GM23248 (cell line): ENCODE measurements around the gene FBXW11. TPM values are rescaled to one million over a fixed set of nuclear protein-coding genes. Genes with fewer than 3 reads are reported as not detected.

ENCODE experiments used
- DNase-seq: peaks from one replicate; pipeline ENCODE4 v3.0.0-alpha.2; 2015
- H2AFZ ChIP-seq: fragments of 200-600 bp; sonication (generic); 2 replicates; pipeline ENCODE4 v1.6.1; 2016; ENCODE audit warnings: antibody characterized with exemption
- H3F3A ChIP-seq: fragments of 200-600 bp; sonication (generic); 2 replicates; pipeline ENCODE4 v1.6.1; 2016; ENCODE audit warnings: mild to moderate bottlenecking, antibody characterized with exemption, mixed run types; ENCODE audit not compliant: insufficient read depth
- H3K27ac ChIP-seq: fragments of 200-600 bp; sonication (generic); 2 replicates; pipeline ENCODE4 v1.5.1; 2016; ENCODE audit warnings: mild to moderate bottlenecking
- H3K27me3 ChIP-seq: fragments of 200-600 bp; sonication (generic); replicated peaks from 2 replicates; pipeline ENCODE4 v1.6.1; 2016; ENCODE audit warnings: mild to moderate bottlenecking; ENCODE audit not compliant: insufficient read depth
- H3K36me3 ChIP-seq: fragments of 200-600 bp; sonication (generic); 2 replicates; pipeline ENCODE4 v1.6.1; 2016; ENCODE audit warnings: low read depth, mild to moderate bottlenecking
- H3K4me1 ChIP-seq: fragments of 200-600 bp; sonication (generic); 2 replicates; pipeline ENCODE4 v1.6.1; 2016; ENCODE audit warnings: mild to moderate bottlenecking; ENCODE audit not compliant: insufficient read depth
- H3K4me2 ChIP-seq: fragments of 200-600 bp; sonication (generic); one replicate; pipeline ENCODE4 v1.6.1; 2016; ENCODE audit warnings: mild to moderate bottlenecking; ENCODE audit not compliant: unreplicated experiment
- H3K4me3 ChIP-seq: fragments of 200-600 bp; sonication (generic); 2 replicates; pipeline ENCODE4 v1.5.1; 2016; ENCODE audit warnings: mild to moderate bottlenecking
- H3K79me2 ChIP-seq: fragments of 200-600 bp; sonication (generic); 2 replicates; pipeline ENCODE4 v1.6.1; 2016; ENCODE audit warnings: mild to moderate bottlenecking; ENCODE audit not compliant: insufficient read depth
- H3K9ac ChIP-seq: fragments of 200-600 bp; sonication (generic); 2 replicates; pipeline ENCODE4 v1.6.1; 2016; ENCODE audit warnings: mild to moderate bottlenecking
- H3K9me2 ChIP-seq: fragments of 200-600 bp; sonication (generic); 2 replicates; pipeline ENCODE4 v1.6.1; 2016; ENCODE audit warnings: mixed run types, mild to moderate bottlenecking, moderate library complexity; ENCODE audit not compliant: insufficient read depth
- H3K9me3 ChIP-seq: fragments of 200-600 bp; sonication (generic); one replicate; pipeline ENCODE4 v1.6.1; 2017; ENCODE audit warnings: low read depth
- H4K20me1 ChIP-seq: fragments of 200-600 bp; sonication (generic); 2 replicates; pipeline ENCODE4 v1.6.0; 2016; ENCODE audit not compliant: insufficient read depth
- EZH2 ChIP-seq: fragments of 200-600 bp; sonication (generic); IDR thresholded peaks from 2 replicates; pipeline ENCODE4 v1.6.1; 2018; ENCODE audit warnings: antibody characterized with exemption, mild to moderate bottlenecking; ENCODE audit not compliant: insufficient read depth, poor library complexity, severe bottlenecking
- EZH2phosphoT487 ChIP-seq: fragments of 200-600 bp; sonication (generic); IDR thresholded peaks from 2 replicates; pipeline ENCODE4 v1.6.1; 2018; ENCODE audit warnings: antibody characterized with exemption, moderate library complexity, mild to moderate bottlenecking, low read depth; ENCODE audit not compliant: insufficient read depth
- WGBS, 2 experiments: methylation state at CpG; one replicate each; pipeline ENCODE4 v1.1.6; 2015 to 2017; ENCODE audit warnings: low lambda C conversion rate in 2 of 2, low coverage in 1 of 2; ENCODE audit errors: missing lambda C conversion rate in 2 of 2; 5-methylcytosine and 5-hydroxymethylcytosine counted together
- in situ Hi-C: fragments of 300-500 bp; cut with MboI; formaldehyde crosslinking; loops from 2 replicates; pipeline ENCODE4 v1.15.0; 2020
- polyA plus RNA-seq: library from polyadenylated mRNA; unstranded; fragments of >200 nt; fragmentation: Nextera tagmentation; extraction: Ambion mirVana; gene quantifications from 2 replicates; pipeline ENCODE4 v1.2.1, GENCODE V29; 2016
- total RNA-seq: library from RNA; depleted of rRNA; stranded (reverse); fragments of >200 nt; shearing (Covaris generic); gene quantifications from 2 replicates; pipeline ENCODE4 v1.2.3, GENCODE V29; 2014

The FBXW11 gene
- total and polyA plus RNA-seq, 2 experiments from 2014 or later, result 30.6 to 78.0 TPM

DNA sequence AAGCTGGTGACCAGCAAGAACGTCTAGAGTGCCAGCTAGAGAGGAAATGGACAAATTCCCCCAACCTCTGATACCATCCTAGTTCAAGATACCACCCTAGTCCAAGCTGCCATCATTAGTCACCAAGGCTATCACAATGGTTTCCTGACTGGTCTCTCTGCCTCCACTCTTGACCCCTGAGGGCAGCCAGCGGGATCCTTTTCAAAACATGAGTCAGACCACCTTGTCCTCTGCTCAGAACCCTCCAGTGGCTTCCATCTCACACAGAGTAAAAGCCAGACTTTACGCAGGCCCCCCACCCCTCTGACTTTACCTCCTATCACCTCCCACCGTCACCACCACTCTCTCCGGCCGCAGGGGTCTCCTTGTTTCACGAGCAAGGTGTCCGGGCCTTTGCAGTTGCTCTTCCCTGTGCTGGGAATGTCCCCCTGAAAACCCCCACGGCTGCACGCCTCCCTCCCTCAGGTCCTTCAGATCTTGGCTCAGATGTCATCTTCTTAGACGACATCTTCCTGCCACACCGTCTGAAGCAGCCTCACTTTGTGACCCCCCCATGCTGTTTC, 42.2 kb upstream of the FBXW11 start:
- Histone ChIP-seq H3K4me3 (no peak overlapping the region), H3K36me3 (peaks cover 12% of the 10 kb centered on the region; the same call in 1 of the 2 replicates), H3K9ac (no peak overlapping the region), H3K27me3 (no peaks in the 10 kb centered on the region), H4K20me1 (no peaks in the 10 kb centered on the region), H3K9me3 (no peaks in the 10 kb centered on the region), H3K4me1 (0 out of 2 replicates have a peak, but pooled peaks cover 3% of the 10 kb centered on the region), H3K9me2 (no peaks in the 10 kb centered on the region), H3F3A (0 out of 2 replicates have a peak, but pooled peaks cover 10% of the 10 kb centered on the region), H3K27ac (no peak overlapping the region), H3K4me2 (no peak overlapping the region), H3K79me2 (no peaks in the 10 kb centered on the region), H2AFZ (no peak overlapping the region)
- WGBS, 2 experiments, result 90 to 97% methylated on average over 12 of the region's 12 CpGs
- no peak for DNase-seq
- no peak for TF ChIP-seq EZH2
- TF ChIP-seq EZH2phosphoT487, result no peak
- in situ Hi-C loops, result loop anchor here (25.0 kb wide), 2 partner anchors 411 to 636 kb away; partner anchors contain the start of gene FGF18

DNA sequence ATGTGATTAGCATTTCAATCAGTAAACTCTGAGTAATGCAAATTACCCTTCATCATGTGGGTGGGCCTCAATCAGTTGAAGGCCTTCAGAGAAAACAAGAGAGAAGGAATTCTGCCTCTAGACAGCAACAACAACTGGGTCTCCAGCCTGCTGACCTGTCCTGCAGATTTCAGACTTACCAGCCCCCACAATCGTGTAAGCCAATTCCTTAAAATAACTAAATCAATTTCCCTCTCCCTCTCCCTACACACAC, 41.7 kb upstream of the FBXW11 start:
- no peak overlapping the region for H3K4me2 ChIP-seq

DNA sequence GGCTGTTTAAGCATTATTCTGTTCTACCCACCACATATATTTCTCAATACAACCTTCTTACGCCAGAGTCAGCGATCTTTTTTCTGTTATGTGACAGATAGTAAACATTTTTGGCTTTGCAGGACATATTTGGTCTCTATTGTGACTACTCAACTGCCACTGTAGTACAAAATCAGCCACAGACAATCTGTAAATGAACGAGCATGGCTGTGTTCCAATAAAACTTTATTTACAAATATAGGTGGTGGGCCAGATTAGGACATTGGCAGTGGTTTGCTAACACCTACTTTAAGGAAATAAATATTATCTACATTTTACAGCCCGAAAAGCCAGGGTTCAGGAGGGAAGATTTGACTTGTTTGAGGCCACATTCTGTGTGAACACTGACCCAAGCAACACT, 40.2 kb upstream of the FBXW11 start:
- Histone ChIP-seq H3K9me3 (no peaks in the 10 kb centered on the region), H3K27ac (no peak overlapping the region), H3K79me2 (no peaks in the 10 kb centered on the region), H3K4me2 (no peak overlapping the region), H2AFZ (no peak overlapping the region), H3K4me3 (no peak overlapping the region), H3K4me1 (no peaks in the 10 kb centered on the region), H3K27me3 (no peaks in the 10 kb centered on the region), H3K9ac (no peak overlapping the region), H3K9me2 (no peaks in the 10 kb centered on the region), H3K36me3 (peaks cover 12% of the 10 kb centered on the region; the same call in 1 of the 2 replicates), H3F3A (no peaks in the 10 kb centered on the region), H4K20me1 (no peaks in the 10 kb centered on the region)
- in situ Hi-C loops, result loop anchor here (25.0 kb wide), 2 partner anchors 409 to 634 kb away; partner anchors contain the start of gene FGF18
- WGBS, 2 experiments, result 82 to 87% methylated on average over 4 of the region's 4 CpGs
- no peak for TF ChIP-seq EZH2phosphoT487
- no peak for TF ChIP-seq EZH2
- no peak for DNase-seq

More for the DNA sequence above, 41.7 kb upstream of the FBXW11 start:
- in situ Hi-C loops, result loop anchor here (25.0 kb wide), 2 partner anchors 411 to 636 kb away; partner anchors contain the start of gene FGF18
- Histone ChIP-seq H3K9me3 (no peaks in the 10 kb centered on the region), H3K4me1 (0 out of 2 replicates have a peak, but pooled peaks cover 3% of the 10 kb centered on the region), H3K27me3 (no peaks in the 10 kb centered on the region), H3K79me2 (no peaks in the 10 kb centered on the region), H3K4me3 (no peak overlapping the region), H2AFZ (no peak overlapping the region), H4K20me1 (no peaks in the 10 kb centered on the region), H3K36me3 (peaks cover 12% of the 10 kb centered on the region; the same call in 1 of the 2 replicates), H3K27ac (no peak overlapping the region), H3F3A (0 out of 2 replicates have a peak, but pooled peaks cover 5% of the 10 kb centered on the region), H3K9me2 (no peaks in the 10 kb centered on the region), H3K9ac (no peak overlapping the region)
- 92 to 95% methylated on average over 1 of the region's 1 CpG for WGBS, 2 experiments
- no peak for DNase-seq
- no peak for TF ChIP-seq EZH2
- no peak for TF ChIP-seq EZH2phosphoT487

DNA sequence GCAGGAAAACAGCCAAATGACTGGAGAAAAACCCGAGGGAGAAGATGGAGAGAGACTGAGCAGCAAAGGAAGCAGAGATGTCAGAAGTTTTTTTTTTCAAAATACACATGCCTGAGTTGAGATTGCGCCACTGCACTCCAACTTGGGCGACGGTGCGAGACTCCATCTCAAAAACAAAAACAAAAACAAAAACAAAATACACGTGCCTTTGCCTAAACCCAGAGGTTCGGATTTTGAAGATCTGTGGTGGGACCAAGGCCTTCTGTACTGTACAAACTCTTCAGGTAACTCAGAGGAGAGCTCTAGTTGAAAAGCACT, 38.8 kb upstream of the FBXW11 start:
- Histone ChIP-seq H3K9me2 (no peaks in the 10 kb centered on the region), H3K9ac (no peak overlapping the region), H3K9me3 (no peaks in the 10 kb centered on the region), H3K27me3 (no peaks in the 10 kb centered on the region), H4K20me1 (no peaks in the 10 kb centered on the region), H3F3A (no peaks in the 10 kb centered on the region), H3K36me3 (peaks cover 11% of the 10 kb centered on the region; the same call in 1 of the 2 replicates), H3K4me1 (no peaks in the 10 kb centered on the region), H2AFZ (no peak overlapping the region), H3K4me3 (no peak overlapping the region), H3K4me2 (no peak overlapping the region), H3K27ac (no peak overlapping the region), H3K79me2 (no peaks in the 10 kb centered on the region)
- in situ Hi-C loops, result loop anchor here (25.0 kb wide), 2 partner anchors 408 to 633 kb away; partner anchors contain the start of gene FGF18
- TF ChIP-seq EZH2, result no peak
- no peak for TF ChIP-seq EZH2phosphoT487
- DNase-seq, result no peak
- 86 to 92% methylated on average over 7 of the region's 7 CpGs for WGBS, 2 experiments
